Memory B cell (primary cell): ENCODE measurements around the gene DRC1.
"Not testable (repeated sequence)": the region's sequence is repeated elsewhere in the genome, so short reads cannot be mapped to it uniquely, and the experiment has no call there.

Experiments used
- ATAC-seq: fragments of 150-1000 bp; cut with Tn5 transposase; 2 replicates; pipeline ENCODE4 v1.10.0; 2021; ENCODE audit warnings: low read depth, mild to moderate bottlenecking, moderate library complexity
- DNase-seq, 2 donors: peaks; one replicate each; pipeline ENCODE4 v3.0.0; 2022; ENCODE audit warnings: low spot score in 2 of 2
- H3K27ac Mint-ChIP-seq: one replicate; pipeline ENCODE4 v1.8.0; 2022; ENCODE audit warnings: mild to moderate bottlenecking, moderate library complexity, mixed read lengths
- H3K27me3 Mint-ChIP-seq: one replicate; pipeline ENCODE4 v1.8.0; 2022; ENCODE audit warnings: mixed read lengths
- H3K36me3 Mint-ChIP-seq: one replicate; pipeline ENCODE4 v1.8.0; 2022; ENCODE audit warnings: mild to moderate bottlenecking, mixed read lengths
- H3K4me1 Mint-ChIP-seq: one replicate; pipeline ENCODE4 v1.8.0; 2022; ENCODE audit warnings: mixed read lengths
- H3K4me3 Mint-ChIP-seq: one replicate; pipeline ENCODE4 v1.8.0; 2022; ENCODE audit warnings: mild to moderate bottlenecking, moderate library complexity, mixed read lengths
- H3K9me3 Mint-ChIP-seq: one replicate; pipeline ENCODE4 v1.8.0; 2022; ENCODE audit warnings: mixed read lengths

DRC1 gene

DNA sequence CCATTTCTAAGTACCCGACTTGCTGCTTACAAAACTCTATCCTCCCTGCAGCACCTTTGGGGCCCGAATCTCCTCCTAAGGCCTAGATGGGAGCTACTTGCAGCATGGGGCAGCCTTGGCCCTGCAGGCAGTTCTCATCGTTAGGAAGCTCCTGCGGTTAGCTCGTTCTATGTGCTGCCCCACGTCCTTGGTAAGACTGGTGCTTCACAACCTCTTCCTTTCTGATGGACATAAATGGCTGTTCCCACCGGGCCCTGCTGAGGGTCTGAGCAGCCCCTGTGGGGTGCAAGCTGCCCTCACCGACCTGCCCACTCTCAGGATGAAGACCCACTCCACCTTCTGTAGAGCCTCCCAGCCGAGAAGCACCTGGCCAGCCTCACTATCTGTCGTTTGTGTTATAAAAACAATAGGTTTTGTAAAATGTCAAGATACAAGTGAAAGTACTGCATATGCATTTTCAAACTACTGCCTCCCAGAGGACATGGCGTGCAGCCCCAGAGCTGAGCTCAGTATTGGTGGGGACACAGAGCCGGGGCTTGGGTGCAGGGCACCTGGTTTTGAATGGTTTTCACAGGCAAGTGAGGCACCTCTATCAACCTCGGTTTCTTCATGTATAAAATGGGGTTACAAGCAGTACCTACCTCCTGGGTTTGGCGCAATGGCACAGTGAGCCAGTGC is 56.8 kb downstream of the DRC1 start:
- no peak overlapping the region for H3K4me3 Mint-ChIP-seq
- peaks cover 7% of the 10 kb centered on the region for H3K27me3 Mint-ChIP-seq
- no peak for DNase-seq
- H3K4me1 Mint-ChIP-seq, result peaks cover 3% of the 10 kb centered on the region
- H3K27ac Mint-ChIP-seq, result no peak overlapping the region
- H3K9me3 Mint-ChIP-seq, result no peaks in the 10 kb centered on the region
- H3K36me3 Mint-ChIP-seq, result no peaks in the 10 kb centered on the region
- no peak for ATAC-seq

DNA sequence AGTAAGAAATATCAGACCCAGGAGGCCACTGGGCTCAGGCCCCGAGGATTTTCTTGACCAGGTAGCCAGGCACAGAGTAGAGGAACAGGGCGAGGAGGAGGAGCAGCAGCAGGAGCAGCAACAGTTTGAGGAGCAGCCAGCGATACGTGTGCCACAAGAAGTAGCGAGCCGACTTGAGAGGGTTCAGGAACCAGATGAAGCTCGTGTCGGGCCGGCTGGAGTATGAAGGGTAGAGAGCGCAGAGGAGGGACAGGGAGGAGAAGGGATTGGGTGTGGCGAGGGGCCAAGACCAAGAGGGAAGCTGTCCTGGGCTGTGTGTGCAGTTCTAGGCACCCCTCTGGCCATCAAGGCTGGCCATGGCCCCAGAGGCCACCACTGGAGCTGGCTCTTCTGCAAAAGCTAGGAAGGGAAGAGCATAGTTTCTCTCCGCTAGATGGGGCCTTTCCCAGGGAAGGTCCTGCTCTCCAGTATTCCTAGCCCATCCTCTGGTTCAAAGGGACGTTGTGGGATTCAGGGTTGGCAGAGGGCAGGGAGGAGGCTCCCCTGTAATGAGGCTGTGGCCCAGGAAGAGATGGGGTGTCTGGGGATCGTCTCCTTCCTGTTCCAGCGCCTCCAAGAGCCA is 58.4 kb downstream of the DRC1 start:
- ATAC-seq, result no peak
- H3K27ac Mint-ChIP-seq, result no peak overlapping the region

DNA sequence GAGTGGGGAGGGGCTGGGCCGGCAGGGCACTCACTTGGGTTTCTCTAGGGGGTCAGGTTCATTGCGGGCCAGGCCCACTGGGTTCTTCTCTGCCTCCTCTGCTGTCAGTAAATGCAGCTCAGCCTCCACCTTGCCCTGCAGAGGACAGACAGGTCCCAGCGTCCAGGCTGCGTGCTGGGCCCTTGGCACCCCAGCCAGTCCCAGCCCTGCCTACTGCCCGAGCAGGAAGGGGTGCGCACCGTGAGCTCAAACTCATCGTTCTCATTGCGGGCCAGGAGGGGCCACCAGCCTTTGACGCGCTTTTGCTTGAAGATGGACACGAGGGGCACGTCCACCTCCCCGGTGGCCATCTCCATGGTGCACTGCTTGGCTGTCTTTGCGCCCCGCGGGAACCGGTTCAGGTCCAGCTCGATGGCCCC is 58.9 kb downstream of the DRC1 start:
- Mint-ChIP-seq H3K4me3 (no peak overlapping the region), H3K36me3 (no peaks in the 10 kb centered on the region), H3K9me3 (no peaks in the 10 kb centered on the region), H3K4me1 (peaks cover 3% of the 10 kb centered on the region), H3K27ac (no peak overlapping the region), H3K27me3 (peaks cover 1% of the 10 kb centered on the region)
- ATAC-seq (no peak), DNase-seq (no peak)

More for the DNA sequence above, 58.4 kb downstream of the DRC1 start:
- Mint-ChIP-seq H3K4me3 (no peak overlapping the region), H3K4me1 (peaks cover 3% of the 10 kb centered on the region), H3K9me3 (no peaks in the 10 kb centered on the region), H3K27me3 (no peaks in the 10 kb centered on the region), H3K36me3 (no peaks in the 10 kb centered on the region)
- no peak for DNase-seq

DNA sequence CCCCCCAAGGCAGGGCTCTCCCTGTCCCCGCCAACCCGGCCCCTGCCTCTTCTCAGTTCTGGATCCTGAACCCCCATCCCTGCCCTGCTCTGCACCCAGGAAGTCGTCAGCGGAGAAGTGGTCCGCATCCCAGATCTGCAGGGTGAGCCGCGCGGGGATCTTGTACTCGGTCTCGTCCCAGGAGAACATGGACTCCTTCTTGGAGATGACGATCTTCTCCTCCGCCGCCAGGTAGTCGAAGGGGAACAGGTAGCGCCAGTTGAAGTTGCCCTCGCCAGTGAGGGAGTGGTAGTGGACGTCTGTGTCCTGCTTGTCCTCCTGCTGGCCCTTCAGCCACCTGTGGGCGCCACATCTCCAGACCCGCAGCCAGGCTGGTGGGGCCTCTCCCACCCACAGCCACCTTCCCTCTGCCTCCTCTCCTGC is 59.9 kb downstream of the DRC1 start:
- no peak overlapping the region for H3K4me3 Mint-ChIP-seq
- H3K9me3 Mint-ChIP-seq, result no peaks in the 10 kb centered on the region
- DNase-seq (no peak), ATAC-seq (no peak)
- H3K27ac Mint-ChIP-seq, result no peak overlapping the region
- H3K27me3 Mint-ChIP-seq, result peaks cover 1% of the 10 kb centered on the region
- H3K4me1 Mint-ChIP-seq, result no peaks in the 10 kb centered on the region
- H3K36me3 Mint-ChIP-seq, result no peaks in the 10 kb centered on the region

DNA sequence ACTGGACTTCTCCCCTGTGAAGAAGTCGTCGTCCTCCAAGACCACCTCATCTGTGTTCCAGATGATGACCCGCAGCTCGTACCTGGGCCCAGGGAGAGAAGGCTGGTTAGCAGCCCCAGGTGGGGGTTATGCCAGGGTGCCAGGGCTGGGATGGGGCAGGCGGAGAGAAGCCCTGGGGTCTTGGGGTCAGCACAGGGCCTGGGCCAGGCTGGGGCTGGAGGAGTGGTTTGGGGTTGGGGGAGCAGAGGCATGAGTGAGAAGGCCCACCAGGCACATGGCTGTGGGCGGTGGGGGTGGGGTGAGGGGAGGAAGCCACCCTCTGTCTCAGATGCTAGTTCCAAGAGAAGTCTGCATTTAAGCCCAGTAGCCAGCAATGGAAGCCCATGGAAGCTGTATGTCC is 60.4 kb downstream of the DRC1 start:
- Mint-ChIP-seq H3K4me1 (no peaks in the 10 kb centered on the region), H3K27ac (no peak overlapping the region), H3K4me3 (no peak overlapping the region), H3K27me3 (peaks cover 1% of the 10 kb centered on the region), H3K9me3 (no peaks in the 10 kb centered on the region), H3K36me3 (no peaks in the 10 kb centered on the region)
- ATAC-seq, result no peak
- DNase-seq, result no peak

DNA sequence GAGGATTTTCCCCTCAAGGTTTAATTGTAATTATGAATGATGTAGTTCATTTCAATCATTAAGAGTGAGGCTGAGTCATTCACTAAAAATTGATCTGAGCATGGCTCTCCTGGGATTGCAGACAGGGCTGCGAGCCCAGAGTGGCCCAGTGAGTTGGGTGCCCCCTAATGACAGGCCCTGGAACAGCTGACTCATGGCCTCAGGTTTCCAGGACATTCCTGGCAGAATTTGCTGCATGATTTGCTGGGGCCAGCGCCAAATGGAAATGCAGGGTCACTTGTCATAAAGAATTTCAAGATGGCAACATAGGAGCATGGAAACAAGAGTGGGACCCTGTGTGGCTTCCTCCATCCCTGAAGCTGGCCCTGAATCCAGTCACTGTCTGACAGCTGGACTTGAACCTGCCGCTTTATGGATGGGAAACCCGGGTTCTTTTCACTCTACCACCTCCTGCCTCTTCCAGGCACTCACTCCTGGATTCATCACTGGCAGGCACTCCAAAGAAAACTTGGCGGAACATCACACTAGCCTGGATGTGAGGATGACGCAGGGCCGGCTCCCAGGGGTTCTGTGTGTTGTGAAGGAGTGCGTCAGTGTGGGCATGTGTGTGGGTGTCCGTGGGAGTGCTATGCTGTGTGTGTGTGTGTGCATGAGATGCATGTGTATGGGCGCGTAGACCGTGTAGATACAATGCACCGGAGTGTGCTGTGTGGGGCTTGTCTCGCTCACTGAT is 61.0 kb downstream of the DRC1 start:
- H3K4me1 Mint-ChIP-seq, result no peaks in the 10 kb centered on the region
- no peaks in the 10 kb centered on the region for H3K36me3 Mint-ChIP-seq
- ATAC-seq (no peak), DNase-seq (no peak)
- no peak overlapping the region for H3K27ac Mint-ChIP-seq
- H3K4me3 Mint-ChIP-seq, result no peak overlapping the region
- peaks cover 1% of the 10 kb centered on the region for H3K27me3 Mint-ChIP-seq
- H3K9me3 Mint-ChIP-seq, result no peaks in the 10 kb centered on the region

DNA sequence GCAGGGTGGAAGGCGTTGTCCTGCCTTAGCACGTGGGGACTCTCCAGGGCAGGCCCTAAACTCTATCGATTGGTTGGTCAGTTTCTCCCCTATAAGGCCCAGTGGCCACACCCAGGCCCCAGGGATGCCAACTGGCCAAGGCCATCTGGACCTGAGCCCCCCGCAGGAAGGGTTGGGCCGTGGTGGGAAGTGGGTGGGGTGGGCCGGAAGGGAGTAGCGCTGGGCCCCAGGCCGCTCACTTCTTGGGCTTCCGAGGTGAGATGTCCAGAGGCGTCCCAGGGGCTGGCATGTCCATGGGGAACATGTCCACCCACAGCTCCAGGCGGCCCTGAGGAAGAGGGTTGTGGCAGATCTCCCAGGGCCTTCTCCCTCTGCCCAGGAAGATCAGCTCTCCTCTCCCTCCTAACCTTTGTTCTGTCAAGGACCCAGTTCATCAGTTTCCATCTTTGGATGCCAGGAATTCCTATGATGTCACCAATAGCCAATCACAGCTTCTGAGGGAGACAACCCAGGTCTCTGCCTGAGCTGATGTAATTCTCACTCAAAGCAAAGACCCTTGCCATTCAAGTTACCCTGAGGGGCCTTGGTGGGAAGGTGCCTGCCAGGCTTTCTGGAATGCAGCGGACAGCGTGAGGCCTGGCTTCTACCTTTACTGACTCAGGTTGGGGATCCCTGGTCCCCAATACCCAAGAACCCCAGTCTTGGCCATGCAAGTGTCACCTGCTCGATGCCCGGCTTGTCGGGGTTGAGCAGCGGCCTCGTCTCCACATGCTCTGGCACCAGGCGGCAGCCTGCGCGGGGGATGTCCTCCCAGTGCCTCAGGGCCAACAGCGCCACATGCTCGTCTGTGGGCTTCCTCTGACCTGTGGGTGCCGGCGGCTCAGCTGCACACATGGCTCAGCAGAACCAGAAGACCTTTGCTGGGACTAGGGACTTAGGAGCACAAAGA is 61.8 kb downstream of the DRC1 start:
- Mint-ChIP-seq H3K36me3 (no peaks in the 10 kb centered on the region), H3K9me3 (no peaks in the 10 kb centered on the region), H3K4me3 (no peak overlapping the region), H3K4me1 (no peaks in the 10 kb centered on the region), H3K27me3 (peaks cover 1% of the 10 kb centered on the region), H3K27ac (no peak overlapping the region)
- ATAC-seq, result no peak
- DNase-seq, result no peak

DNA sequence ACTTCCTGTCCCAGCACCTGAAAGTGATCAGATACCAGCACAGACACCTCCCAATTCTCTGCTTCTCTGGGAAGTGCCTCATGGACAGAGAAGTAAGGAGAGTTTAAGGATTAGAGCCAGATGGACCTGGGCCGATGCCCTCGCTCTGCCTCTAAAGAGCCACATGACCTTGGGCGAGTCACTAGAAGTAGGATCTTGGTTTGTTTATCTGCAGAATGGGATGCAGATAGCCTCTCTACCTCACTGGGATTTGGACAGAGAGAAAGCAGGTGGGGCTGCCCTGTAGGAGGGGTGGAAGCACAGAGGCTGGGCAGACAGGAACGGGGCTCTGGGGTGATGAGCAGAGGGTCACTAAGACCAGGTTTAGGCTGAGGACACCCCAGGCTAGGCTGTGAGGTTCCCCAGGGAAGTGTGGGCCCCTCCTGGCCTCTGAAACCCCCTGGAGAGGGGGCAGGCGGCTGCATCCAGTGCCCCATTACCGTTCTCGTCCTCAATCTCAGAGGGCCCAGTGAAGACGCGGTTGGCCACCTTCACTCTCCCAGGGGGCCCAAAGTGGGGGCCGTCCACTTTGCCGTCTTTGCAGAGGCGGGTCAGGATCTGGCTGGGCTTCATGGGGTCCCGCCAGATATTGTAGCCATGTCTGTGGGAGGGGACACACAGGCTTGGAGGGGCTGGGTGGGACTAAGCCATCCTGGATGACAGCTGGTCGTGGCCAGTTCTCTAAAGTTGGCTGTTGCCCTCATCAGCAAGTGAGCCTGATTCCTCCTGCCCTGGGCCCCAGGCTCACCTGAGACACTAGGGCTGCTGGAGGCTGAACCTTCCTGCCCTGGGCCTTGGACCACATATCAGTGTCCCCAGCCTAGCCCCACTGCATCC is 62.9 kb downstream of the DRC1 start:
- peaks cover 4% of the 10 kb centered on the region for H3K9me3 Mint-ChIP-seq
- H3K36me3 Mint-ChIP-seq, result no peaks in the 10 kb centered on the region
- H3K27ac Mint-ChIP-seq, result no peak overlapping the region

DNA sequence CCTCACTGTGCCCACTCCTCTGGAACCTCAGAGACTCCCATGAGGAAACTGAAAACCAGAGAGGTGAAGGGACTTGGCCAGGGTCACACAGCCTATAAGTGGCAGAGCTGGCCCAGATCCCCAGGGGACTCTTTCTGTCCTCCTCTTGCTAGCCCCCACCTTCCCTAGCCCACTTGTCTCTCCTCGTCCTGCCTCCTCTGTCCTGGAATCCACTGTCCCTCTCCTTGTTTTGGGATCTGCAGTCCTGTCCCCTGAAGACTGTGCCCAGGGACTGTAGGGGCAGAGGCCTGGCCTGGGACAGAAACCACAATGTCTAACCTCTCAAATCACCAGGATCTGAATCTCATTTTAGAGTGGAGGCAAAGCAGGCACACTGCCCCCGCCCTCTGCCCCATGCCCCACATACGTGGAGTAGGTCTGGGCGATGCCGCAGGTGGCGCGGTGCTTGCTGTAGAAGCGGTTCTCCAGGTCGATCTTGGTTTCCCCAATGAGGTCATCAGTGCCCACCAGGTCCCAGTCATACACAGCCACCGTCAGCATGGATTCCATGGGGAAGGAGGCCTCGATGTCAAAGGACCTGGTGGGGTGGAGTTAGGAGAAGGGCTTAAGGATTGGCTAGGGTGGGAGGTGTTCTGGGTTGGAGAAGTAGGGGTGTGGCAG is 63.7 kb downstream of the DRC1 start:
- peaks cover 5% of the 10 kb centered on the region for H3K9me3 Mint-ChIP-seq
- no peak for DNase-seq
- no peak for ATAC-seq
- no peak overlapping the region for H3K4me3 Mint-ChIP-seq
- H3K36me3 Mint-ChIP-seq, result peaks cover 2% of the 10 kb centered on the region
- H3K4me1 Mint-ChIP-seq, result no peaks in the 10 kb centered on the region
- no peak overlapping the region for H3K27ac Mint-ChIP-seq
- peaks cover 1% of the 10 kb centered on the region for H3K27me3 Mint-ChIP-seq

More for the DNA sequence above, 62.9 kb downstream of the DRC1 start:
- DNase-seq (no peak), ATAC-seq (no peak)
- Mint-ChIP-seq H3K4me3 (no peak overlapping the region), H3K4me1 (no peaks in the 10 kb centered on the region), H3K27me3 (peaks cover 1% of the 10 kb centered on the region)

DNA sequence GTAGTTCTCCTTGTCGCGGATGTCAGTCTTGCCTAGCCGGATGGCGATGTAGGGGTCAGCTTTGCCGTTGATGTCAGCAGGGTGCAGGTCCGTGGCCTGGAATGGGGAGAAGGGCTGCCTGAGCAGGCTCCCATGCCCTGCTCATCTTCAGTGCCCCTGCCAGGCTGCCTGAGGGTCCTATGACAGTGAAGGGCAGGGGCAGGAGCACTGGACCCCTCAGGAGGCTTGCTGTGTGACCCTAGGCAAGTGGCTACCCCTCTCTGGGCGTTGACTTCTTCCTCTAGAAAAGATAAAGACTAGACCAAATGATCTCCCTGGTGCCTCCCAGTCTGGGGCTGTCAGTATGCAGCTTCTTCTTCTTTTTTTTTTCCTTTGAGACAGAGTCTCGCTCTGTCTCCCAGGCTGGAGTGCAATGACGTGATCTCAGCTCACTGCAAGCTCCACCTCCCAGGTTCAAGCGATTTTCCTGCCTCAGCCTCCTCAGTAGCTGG is 64.3 kb downstream of the DRC1 start:
- peaks cover 6% of the 10 kb centered on the region for H3K9me3 Mint-ChIP-seq
- H3K27me3 Mint-ChIP-seq, result peaks cover 3% of the 10 kb centered on the region
- H3K4me1 Mint-ChIP-seq, result no peaks in the 10 kb centered on the region
- no peak overlapping the region for H3K27ac Mint-ChIP-seq
- H3K36me3 Mint-ChIP-seq, result peaks cover 2% of the 10 kb centered on the region
- DNase-seq (no peak), ATAC-seq (no peak)
- no peak overlapping the region for H3K4me3 Mint-ChIP-seq

DNA sequence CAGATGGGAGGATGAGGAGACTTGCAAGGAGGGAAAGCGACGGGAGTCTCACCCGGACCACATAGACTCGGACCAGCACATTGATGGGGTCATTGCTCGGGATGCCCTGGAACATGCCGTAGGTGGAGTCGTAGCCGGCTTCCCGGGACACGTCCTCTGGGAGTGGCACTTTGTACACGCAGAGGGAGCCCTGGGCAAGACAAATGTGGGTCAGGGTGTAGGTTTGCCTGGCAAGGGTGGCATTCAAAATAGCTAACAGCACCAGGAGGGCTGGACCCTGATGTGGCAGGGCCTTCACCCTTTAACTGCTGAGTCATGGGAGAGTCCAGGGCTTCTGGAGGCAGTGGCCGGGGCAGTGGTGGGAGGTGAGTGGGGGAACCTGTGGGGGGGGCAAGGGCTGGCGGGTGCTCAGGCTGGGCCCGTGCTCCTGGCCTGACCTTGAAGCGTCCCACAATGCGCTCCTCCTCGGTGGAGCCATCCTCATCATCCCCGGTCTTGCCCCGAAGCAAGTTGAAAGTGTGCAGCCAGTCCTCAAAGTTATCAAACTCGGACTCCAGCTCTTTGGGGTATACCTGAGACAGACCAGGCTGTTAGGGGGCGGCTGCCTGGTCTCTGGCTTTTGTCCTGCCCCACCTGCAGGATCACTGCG is 65.1 kb downstream of the DRC1 start:
- Mint-ChIP-seq H3K4me3 (no peak overlapping the region), H3K27ac (no peak overlapping the region), H3K36me3 (peaks cover 2% of the 10 kb centered on the region), H3K27me3 (peaks cover 4% of the 10 kb centered on the region), H3K9me3 (peaks cover 6% of the 10 kb centered on the region), H3K4me1 (no peaks in the 10 kb centered on the region)
- ATAC-seq (no peak), DNase-seq (no peak)

DNA sequence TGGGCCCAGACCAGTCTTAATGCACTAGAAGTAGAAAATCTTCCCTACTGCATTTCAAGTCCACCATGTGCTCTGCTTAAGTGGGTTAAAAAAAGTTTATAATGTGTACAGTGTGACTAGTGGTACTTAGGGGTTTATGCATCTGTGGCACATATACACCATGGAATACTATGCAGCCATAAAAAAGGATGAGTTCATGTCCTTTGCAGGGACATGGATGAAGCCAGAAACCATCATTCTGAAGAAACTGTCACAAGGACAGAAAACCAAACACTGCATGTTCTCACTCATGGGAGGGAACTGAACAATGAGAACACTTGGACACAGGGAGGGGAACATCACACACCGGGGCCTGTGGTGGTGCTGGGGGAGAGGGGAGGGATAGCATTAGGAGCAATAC is 66.8 kb downstream of the DRC1 start:
- H3K36me3 Mint-ChIP-seq, ATAC-seq, H3K9me3 Mint-ChIP-seq, DNase-seq, H3K27ac Mint-ChIP-seq, H3K27me3 Mint-ChIP-seq, H3K4me1 Mint-ChIP-seq, H3K4me3 Mint-ChIP-seq: not testable (repeated sequence)
